HFF-Myc (cell line): Measurements from ENCODE around the gene MED27.

Experiments used
- DNase-seq: peaks from one replicate; pipeline ENCODE4 v3.0.0-alpha.2; 2011; ENCODE audit warnings: low read depth; ENCODE audit errors: extremely low read depth
- H3K4me3 ChIP-seq: replicated peaks from 2 replicates; pipeline ENCODE4 v1.5.1; 2011; ENCODE audit warnings: low read depth, mild to moderate bottlenecking, control low read depth, low read length
- TF ChIP-seq, protein P1 (sequence below): IDR thresholded peaks from 2 replicates; pipeline ENCODE4 v1.5.1; 2012; ENCODE audit warnings: mild to moderate bottlenecking, low read depth, low read length, control low read depth; ENCODE audit errors: missing control alignments

Gene MED27

DNA sequence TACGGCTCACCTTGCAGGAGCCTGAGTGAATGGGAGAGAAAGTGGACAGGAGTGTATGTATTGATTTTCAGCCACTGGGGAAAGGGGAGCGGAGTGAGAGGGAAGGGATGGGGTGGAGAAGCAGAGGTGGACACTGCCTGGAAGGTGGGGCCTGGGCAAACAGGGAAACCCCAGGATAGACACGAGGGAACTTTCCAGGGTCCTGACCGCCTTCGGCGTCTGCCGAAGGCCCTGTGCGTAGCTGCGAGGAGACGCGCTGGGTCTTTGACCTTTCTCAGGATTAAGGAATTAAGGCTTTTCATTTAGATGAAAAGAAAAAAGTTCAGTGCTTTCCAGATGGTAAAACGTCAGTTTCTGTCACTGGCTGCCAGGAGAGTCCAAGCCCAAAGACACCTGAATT, 205.2 kb downstream of the MED27 start:
- TF ChIP-seq, protein P1, sequence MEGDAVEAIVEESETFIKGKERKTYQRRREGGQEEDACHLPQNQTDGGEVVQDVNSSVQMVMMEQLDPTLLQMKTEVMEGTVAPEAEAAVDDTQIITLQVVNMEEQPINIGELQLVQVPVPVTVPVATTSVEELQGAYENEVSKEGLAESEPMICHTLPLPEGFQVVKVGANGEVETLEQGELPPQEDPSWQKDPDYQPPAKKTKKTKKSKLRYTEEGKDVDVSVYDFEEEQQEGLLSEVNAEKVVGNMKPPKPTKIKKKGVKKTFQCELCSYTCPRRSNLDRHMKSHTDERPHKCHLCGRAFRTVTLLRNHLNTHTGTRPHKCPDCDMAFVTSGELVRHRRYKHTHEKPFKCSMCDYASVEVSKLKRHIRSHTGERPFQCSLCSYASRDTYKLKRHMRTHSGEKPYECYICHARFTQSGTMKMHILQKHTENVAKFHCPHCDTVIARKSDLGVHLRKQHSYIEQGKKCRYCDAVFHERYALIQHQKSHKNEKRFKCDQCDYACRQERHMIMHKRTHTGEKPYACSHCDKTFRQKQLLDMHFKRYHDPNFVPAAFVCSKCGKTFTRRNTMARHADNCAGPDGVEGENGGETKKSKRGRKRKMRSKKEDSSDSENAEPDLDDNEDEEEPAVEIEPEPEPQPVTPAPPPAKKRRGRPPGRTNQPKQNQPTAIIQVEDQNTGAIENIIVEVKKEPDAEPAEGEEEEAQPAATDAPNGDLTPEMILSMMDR, result no peak
- DNase-seq, result no peak
- H3K4me3 ChIP-seq, result no peak overlapping the region

DNA sequence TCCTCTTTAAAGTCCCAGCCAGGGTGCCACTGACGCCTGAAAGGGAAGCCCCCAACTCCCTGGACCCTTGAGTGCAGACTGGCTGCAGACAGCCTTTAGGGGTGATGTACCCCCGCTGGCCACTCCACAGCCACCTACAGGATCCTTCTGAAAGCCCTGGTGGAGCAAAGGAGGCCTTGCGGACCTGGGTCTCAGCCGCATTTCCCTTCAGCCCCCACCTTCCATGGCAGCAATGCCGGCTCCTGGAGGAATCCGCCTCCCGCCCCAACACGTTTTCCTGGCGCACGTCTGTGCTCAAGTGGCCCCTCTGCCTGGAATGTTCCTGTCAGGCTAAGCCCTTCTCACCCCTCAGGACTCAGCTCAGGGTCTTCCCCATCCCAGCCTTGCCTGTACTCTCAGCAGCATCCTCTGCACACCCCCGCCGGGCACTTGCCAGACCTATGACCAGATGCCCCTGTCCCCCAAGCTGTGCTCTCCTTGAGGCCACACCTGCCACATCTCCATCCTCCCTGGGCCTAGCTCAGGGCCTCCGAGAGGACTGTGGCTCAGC, 205.7 kb downstream of the MED27 start:
- no peak overlapping the region for H3K4me3 ChIP-seq
- DNase-seq, result no peak
- TF ChIP-seq, protein P1, result no peak

DNA sequence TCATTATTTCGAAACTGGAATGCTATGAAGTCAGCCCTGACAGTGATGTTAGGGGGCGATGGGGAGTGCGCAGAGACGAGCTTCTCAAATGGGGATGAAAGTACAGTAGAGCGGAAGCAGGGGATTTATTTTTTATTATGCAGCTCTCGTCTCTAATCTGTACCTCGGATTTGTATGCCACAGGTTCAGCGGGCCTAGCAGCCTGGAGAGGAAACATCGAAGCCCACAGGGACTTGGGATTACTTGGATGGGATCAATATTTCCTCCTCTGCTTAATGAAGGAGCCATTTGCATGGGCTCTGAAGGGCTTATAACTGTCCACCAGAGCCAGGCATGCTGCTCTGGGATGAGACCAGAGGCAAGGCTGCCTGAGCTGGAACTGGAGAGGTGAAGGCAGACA, 206.3 kb downstream of the MED27 start:
- no peak for DNase-seq
- TF ChIP-seq, protein P1, result no peak
- H3K4me3 ChIP-seq, result no peak overlapping the region

DNA sequence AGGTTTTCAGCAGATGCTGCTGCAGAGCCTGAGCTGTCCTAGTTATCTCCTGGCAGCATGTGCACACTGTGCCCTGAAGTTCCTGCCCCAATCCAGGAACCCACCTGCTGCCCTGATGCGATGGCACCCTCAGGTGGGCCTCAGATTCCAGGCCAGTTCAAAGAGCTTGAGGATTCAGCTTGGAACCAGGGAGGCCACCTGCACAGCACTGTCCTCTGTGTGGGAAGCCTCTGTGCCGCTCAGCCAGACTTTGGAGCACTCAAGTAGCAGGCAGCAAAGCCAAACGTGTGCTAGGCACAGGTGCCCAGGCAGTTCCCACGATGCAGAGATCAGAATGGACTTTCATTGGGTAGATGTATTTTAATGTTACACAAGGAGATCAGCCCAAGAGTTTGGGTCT, 207.0 kb downstream of the MED27 start:
- no peak for DNase-seq

DNA sequence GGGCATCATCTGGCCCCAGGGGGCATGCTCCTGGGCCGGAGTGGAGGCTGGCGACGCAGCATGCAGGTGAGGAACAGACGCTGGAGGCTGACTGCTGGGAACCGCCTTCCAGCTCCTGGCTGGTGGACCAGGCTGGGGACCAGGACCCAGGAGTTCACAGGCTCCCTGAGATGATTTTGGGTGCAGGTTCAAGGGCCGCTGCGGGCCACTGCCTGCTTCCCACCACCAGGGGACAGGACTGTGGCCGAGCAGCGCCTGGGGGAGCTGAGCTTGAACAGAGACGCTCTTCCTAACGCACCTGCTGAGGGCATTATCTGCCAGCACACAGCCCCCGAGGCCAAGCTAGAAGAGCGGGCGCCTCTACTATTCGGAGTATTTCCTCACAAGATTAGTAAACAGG, 207.7 kb downstream of the MED27 start:
- TF ChIP-seq, protein P1, result peak; percentile 22
- H3K4me3 ChIP-seq, result no peak overlapping the region
- DNase-seq, result no peak

More for the DNA sequence above, 207.0 kb downstream of the MED27 start:
- TF ChIP-seq, protein P1, result no peak
- H3K4me3 ChIP-seq, result no peak overlapping the region

- TF ChIP-seq, protein P1, result no peak
- H3K4me3 ChIP-seq, result no peak overlapping the region
- DNase-seq, result no peak
Observed at GRCh38 chr9:131870156-131870555, 209.5 kb downstream of the MED27 start.

GRCh38 chr9:131869348-131869747, 210.3 kb downstream of the MED27 start:
- TF ChIP-seq, protein P1, result no peak
- H3K4me3 ChIP-seq, result no peak overlapping the region
- DNase-seq, result no peak
